NCI-H1417 treated with DMSO at 0.1 percent for 48 hours (cell line): ENCODE results near the gene FBXW4.

Experiments
- DNase-seq: peaks from one replicate; lab custom pipeline; 2025; lab: John Stamatoyannopoulos, UW

FBXW4 gene, protein sequence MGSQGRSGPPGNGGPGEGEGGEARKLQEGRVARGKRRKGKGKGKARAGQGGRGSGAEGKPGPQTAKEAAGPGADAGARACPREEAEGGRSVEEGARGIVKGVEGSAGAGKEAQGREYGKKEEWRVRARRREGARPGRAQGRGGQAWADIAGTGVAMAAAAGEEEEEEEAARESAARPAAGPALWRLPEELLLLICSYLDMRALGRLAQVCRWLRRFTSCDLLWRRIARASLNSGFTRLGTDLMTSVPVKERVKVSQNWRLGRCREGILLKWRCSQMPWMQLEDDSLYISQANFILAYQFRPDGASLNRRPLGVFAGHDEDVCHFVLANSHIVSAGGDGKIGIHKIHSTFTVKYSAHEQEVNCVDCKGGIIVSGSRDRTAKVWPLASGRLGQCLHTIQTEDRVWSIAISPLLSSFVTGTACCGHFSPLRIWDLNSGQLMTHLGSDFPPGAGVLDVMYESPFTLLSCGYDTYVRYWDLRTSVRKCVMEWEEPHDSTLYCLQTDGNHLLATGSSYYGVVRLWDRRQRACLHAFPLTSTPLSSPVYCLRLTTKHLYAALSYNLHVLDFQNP

DNA sequence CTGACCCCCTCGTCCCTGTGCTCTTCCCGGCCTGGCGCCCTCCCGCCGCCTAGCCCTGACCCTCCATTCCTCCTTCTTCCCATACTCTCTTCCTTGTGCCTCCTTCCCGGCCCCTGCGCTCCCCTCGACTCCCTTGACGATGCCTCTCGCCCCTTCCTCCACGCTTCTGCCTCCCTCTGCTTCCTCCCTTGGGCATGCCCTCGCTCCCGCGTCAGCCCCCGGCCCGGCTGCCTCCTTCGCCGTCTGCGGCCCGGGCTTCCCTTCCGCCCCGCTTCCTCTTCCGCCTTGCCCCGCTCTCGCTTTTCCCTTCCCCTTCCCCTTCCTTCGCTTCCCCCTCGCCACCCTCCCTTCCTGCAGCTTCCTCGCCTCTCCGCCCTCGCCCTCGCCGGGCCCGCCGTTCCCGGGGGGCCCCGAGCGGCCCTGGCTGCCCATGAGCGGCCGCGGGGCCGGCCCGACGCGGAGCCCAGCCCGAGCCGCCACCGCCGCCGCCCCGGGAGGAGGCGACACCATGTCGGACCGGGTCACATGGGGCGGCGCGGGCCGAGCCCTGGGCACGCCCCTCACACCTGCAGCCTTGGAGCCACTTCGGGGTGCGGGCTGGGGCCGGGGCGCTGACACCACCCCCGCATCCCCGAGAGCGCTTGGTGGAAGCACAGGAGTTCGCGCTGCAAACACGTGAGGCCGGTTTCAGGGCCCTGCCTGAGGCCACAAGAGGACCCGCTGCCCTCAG, at the start of gene FBXW4:
FBXW4 (minus strand) TSS at position 497 of the 730 bp plus-strand sequence; CDS start at position 432, 65 bp downstream.
- peak; percentile 0 for DNase-seq

DNA sequence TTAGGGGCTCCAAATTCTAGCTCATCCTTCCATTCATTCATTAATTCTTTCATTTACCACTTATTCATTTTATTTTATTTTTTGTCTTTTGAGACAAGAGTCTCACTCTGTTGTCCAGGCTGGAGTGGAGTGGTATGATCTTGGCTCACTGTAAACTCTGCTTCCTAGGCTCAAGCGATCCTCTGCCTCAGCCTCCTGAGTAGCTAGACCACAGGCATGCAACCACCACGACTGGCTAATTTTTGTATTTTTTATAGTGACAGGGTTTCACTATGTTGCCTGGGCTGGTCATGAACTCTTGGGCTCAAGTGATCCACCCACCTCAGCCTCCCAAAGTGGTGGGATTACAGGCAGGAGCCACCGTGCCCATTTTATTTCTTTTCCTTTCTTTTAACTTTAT, 49.3 kb upstream of the FBXW4 start:
- no peak for DNase-seq

DNA sequence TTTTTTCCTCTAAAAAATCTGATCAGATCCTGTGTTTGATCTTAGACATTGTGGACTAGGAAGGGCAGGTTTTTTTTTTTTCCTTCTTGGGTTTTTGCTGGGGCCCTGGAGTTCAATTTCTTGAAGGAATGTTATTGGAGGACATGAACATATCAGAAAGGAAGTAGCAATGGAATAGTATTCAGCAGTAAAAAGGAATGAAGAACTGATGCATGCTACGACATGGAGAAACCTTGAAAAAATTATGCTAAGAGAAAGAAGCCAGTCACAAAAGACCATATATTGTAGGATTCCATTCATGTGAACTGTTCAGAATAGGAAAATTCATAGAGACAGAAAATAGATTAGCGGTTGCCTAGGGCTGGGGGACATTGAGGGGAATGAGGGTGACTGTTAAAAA, 47.0 kb upstream of the FBXW4 start:
- DNase-seq = no peak

DNA sequence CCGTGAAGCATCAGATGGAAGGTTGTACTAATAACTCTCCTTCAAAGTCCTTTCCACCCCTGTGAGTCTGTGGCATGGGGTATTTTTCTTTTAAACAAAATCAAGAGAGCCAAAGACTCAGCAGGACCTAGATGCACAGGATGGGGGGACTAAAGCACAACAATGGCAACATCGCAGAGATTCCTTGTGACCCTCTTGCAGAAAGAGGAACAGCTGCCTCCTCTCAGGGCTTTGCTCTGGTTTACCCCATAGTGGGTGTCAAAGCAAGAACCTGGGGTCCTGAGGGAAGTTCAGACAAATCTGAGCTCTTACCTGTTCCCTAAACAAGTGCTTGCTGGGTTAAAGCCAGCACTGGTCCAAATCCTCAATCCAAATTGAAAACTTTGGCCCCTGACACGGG, 41.7 kb upstream of the FBXW4 start:
- no peak for DNase-seq

DNA sequence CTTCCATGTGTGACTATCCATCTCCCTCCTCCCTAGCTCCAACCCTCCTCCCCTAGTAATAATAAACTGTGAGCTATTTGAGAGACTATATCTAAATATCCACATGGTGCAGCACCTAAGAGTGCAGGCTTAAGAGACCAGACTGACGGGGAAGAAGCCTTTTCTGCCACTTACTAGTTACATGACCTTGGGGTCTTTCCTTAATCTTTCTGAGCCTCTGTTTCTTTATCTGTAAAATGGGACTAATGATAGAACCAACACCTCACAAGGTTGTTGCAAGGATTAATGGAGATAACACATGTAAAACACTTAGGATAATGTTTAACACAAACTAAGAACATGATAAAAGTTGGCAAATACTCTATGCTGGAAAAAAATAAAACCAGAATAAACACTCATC, 37.1 kb upstream of the FBXW4 start:
- no peak for DNase-seq

DNA sequence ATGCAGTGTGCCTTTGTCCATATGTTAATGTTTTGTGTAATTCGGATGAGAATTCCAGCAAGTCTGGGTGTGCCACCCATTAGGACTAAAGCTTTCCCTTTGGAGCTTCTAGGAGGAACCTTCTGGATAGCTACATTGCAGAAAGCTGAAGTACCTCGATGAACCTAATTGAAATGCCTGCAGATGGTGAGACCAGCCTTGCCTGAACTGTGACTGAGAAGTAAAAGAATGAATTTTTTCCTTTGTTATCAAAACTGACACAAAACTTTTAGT, 31.1 kb upstream of the FBXW4 start:
- DNase-seq = no peak

DNA sequence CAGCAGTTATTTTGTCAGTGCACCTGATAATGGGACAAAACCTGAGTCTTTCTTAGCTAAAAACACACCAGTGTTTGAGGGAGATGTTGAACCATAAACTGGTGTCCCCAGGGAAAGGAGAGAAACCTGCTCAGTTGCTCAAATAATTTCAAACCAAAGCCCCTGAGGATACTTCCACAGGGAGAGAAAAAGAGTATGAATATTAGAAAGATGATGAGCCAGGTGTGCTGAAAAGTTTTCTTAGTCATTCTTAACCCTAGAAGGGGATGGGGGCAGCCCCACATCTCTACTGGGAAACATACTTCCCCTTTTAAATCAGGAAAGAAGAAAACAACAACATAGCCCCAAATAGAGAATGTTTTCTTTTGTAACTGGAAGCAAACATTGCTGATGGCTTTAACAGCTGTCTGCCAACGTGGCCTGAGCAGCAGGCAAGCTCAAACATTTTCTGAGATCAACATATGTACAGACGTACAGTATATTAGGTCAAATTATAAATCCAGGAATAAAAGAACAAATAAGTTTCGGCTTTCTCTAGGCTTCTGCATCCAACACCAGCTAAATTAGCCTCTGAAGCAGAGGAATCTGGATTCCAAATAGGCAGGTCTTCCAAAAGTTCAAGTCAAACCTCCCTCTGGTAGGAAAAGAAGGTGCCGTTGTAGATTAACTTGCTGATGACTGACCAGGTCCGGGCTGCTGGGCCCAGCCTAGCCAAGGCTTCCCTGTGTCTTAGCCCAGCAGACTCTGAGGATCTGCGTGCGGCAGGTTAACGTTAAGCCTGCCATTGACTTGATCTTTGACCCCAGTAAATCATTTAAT, 30.5 kb upstream of the FBXW4 start:
- no peak for DNase-seq

DNA sequence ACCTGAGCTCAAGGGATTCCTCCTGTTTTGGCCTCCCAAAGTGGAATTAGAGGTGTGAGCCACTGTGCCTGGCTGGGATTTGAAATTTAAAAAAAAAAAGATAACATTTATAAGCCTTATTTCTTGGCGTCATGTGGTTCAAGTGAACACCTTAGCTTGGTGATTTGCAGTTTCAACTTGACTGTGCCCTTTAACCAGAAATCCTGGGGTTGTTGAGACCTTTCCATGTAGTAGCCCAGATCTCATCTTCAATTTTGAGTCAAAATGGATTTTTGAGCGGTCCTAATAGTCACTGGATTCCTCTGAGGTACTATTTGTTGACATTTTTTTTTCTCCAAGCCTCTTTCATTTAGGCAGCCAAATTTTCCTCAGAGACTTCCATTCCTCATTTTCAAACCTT, 29.5 kb upstream of the FBXW4 start:
- no peak for DNase-seq

DNA sequence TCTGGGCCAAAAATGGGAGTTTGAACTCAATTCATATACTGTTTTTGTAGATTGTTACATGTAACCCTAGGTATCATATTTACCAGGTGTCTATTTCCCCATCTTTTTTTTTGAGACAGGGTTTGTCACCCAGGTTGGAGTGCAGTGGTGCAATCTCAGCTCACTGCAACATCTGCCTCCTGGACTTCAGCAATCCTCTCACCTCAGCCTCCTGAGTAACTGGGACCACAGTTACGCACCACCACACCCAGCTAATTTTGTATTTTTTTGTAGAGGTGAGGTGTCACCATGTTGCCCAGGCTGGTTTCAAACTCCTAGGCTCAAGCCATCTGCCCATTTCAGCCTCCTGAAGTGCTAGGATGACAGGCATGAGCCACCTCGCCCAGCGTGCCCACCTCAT, 28.2 kb upstream of the FBXW4 start:
- no peak for DNase-seq

DNA sequence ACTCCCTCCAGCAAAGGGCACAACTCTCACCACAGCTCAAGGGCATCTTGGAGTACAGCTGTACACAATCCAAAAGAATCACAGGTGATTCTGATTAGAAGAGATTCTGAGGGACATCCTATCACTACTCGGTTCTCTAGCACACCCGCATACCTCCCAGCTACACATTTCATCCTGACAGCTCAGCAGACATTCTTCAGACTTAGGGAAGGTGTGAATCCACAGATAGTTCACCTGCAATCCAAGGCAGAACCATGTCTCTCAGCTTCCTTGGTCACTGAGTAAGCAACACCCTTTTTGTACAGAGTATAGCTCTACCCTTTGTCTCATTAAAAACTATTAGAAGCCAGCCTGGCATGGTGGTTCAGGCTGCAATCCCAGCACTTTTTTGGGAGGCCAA, 26.8 kb upstream of the FBXW4 start:
- DNase-seq = no peak

DNA sequence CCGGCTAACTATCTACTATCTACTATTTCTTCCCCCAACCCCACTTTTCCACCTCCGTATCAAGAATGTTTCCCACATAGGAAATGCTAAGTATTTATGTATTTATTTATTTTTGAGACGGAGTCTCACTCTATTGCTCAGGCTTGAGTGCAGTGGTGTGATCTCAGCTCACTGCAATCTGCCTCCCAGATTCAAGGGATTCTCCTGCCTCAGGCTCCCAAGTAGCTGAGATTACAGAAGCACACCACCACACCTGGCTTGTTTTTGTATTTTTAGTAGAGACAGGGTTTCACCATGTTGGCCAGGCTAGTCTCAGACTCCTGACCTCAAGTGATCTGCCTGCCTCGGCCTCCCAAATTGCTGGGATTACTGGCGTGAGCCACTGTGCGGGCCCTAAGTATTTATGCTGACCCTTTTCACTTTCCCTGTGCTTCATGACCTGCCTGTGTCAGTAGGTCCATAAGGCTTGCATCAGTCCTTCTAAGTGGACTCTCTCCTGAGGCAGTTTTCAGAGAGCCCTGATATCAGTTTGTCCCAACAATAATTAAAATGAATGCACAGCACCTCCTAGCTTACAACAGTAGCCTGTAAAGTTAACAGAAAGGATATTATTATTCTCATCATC, 25.7 kb upstream of the FBXW4 start:
- DNase-seq = no peak

DNA sequence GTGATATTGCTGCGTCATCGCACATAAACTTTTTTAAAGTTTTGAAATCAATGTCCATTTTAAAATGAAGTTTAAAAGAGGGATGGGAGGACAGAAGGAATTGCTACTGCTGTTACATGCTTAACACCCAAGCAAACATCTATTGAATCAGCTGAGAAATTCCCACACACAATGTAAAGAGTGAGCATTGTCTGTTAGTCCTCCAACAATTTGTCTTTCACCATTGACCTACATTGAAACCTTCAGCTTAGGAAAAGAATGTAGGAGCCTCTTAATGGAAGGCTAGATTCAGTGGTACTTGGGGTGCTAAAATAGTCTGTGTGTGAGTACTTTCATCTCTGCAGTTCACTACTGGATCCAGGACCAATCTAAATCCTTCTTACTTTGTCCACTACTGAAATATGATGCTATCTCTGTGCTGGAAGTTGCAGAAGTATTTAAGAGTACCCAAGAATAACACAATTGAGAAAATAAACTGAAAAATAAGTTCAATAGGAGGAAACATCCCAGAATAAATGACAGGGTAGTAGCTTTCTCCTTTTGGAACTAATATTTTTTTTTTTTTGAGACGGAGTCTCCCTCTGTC, 23.8 kb upstream of the FBXW4 start:
- DNase-seq = no peak

DNA sequence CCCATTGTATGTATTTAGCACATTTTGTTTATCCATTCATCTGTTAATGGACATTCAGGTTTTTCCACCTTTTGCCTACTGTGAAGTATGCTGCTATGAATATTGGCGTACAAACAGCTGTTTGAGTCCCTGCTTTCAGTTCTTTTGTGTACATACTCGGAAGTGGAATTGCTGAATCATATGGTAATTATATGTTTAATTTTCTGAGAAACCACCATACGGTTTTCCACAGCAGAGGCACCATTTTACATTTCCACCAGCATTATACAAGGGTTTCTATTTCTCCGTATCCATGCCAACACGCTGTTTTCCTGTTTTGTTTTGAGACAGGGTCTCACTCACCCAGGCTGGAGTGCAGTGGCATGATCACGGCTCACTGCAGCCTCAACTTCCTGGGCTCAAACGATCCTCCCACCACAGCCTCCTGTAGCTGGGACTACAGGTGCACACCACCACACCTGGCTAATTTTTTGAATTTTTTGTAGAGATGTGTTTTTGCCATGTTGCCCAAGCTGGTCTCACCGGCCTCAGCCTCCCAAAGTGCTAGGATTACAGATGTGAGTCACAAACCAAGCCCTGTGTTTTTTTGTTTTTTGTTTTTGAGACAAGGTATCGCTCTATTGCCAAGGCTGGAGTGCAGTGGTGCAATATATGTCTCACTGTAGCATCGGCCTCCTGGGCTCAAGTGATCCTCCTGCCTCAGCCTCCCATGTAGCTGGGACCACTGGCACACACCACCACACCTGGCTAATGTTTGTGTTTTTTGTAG, 22.1 kb upstream of the FBXW4 start:
- peak; percentile 4 for DNase-seq

DNA sequence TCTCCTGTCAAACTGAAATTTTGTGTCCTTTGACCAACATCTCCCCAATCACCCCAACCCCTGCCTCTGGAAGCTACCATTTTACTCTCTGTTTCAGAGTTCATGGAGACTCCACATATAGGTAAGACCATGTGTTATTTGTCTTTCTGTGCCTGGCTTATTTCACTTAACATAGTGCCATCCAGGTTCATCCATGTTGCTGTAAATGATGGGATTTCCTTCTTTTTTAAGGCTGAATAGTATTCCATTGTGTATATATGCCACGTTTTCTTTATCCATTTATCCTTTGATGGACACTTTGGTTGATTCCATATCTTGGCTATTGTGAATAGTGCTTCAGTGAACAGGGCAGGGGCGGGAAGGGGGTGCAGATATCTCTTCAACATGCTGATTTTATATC, 18.0 kb upstream of the FBXW4 start:
- no peak for DNase-seq

DNA sequence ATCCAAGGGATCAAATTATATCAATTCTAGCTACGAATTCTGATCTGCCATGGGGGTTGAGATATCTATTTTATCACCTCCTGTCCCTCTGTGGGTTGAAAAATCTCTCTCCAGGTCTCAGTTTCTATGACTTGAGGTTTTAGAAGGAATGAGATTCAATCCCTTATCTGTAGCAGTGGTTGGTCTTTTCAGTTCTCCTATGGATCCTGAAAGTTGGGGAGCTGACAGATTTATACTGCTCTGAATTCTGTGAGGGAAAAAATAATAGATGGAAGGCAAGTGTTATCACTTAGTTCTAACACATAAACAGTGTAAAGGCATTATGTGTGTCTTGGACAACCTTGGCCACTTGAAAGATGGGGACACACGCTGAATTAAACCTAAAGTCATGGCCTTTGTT, 15.8 kb upstream of the FBXW4 start:
- no peak for DNase-seq

DNA sequence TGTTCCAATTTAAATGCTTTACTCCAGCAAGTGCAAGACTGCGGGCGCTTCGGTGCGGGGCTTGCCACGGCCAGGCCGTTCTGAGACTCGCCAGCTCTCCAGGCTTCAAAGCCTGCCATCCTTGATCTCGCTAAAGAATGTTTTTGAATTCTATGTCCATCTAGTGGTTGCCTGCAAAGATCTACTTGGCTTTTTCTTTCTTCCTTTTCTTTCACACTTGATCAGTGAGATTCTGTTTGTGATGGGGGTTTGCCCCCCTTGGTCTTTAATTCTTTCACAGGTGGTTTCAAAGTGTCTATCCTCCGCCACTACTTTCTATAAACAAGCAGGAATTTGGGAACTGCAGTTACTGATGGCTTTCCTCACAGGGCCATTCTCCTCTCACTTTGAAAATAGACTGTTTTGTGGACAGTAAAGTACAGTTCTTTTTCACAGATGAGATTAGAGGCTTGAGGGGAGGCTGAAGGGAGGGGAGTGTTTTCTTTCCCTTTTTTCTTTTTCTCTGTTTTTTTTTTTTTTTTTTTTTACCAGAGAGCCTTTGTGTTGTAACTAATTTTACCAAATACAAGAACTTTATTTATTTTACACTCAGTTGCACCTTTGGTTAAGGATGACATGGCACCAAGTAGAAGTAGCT, 15.2 kb upstream of the FBXW4 start:
- no peak for DNase-seq

DNA sequence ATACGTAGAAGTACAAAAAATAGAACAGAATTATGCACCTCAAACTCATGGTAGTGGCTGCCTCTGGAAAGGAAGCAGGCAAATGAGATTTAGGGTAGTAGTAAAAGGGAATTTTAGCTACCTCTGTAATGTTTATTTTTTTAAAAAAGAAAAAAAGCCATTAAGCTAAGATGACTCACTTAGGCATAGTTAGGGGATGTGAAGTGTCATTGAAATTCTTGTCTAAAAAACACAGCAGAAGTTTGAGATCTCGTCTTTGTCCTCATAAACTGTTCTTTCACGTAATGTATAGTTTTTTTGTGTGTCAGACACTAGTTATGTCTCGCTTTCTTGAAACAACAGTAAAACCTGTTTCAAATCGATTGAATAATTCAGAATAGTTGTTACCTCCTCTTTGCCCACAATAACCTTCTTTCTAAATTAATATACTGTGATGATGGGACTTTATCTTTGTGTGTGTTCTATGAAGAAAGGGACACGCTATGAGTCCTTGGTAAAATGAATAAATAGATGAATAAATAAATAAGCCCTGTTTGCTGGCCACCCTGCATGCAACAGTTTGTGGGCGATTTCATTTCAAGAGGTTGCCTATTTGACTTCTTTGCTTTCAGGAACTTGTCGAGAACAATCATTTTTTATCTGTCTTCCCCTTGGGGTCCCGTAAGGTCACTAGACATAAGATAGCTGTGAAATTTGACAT, 14.5 kb upstream of the FBXW4 start:
- no peak for DNase-seq

DNA sequence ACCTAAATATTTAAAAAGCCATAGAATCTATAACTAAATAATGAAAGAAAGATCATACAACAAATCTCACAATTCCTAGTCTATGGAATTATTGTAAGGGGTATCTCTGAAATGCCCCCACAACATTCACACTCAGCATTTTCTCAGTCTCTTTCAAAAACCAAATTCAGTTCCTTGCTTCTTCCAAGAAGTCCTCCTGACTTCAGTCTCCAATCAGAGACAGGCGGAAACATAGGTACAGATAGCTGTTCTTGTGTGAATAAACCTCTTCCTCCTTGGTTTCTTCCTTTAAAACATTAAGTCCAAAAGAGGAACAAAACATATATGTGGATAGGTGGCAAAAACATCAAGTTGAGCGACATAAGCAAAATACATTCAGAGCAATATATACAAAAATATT, 13.9 kb upstream of the FBXW4 start:
- no peak for DNase-seq

DNA sequence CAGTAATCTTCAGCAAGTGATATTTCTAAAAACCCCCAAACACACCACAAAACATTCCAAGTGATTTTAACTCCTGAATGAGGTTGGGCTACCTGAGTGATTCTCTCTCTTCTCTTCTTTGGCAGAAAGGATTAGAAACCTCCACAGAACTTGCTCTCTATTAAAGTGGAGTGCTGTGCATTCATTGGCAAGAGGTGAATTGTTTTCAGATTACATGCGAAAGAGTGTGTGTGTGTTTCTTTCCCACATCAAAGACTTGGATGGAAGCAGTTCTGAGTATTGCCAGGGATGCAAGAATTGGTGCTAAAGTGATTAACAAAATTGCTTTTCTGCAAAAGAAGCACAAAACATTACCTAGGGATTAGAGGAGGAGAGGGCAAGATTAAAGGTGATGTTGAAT, 13.1 kb upstream of the FBXW4 start:
- no peak for DNase-seq

DNA sequence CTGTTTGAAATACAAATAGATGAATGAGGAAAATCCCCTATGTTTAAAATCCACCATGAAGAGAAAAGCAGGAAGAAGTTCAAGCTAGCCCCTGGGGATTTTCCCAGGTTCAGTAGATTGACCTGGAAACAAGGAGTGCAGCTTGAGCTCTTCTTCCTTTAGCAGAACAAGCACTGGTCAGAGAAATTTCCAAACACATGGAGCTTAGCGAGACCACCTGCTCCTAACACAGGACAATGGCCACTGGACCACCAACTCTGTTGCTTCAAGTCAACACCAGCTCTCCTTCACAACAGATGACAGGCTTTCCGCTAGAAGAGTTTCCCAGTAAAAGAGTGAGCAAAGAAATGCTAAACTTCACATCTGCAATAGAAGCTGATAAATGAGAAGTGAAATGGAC, 9.4 kb upstream of the FBXW4 start:
- no peak for DNase-seq
